HK-2 (cell line): ENCODE data around the gene PRMT1.

Experiments used
- DNase-seq: peaks from one replicate; pipeline ENCODE4 v3.0.0-alpha.2; 2018; ENCODE audit not compliant: unreplicated experiment

PRMT1 gene

GRCh38 chr19:49688531-49689132, 11.6 kb downstream of the PRMT1 start:
- DNase-seq: no peak

- DNase-seq: no peak
Observed at GRCh38 chr19:49689133-49690078, 12.3 kb downstream of the PRMT1 start, which contains the start of gene ADM5. Gene ADM5, plus strand, starts transcription at chr19:49689594. Its CDS starts 244 bp downstream, at chr19:49689838.

- DNase-seq: no peak
Observed at GRCh38 chr19:49690079-49690655, 13.1 kb downstream of the PRMT1 start.

GRCh38 chr19:49690656-49691242, 13.7 kb downstream of the PRMT1 start, which contains the start of gene CPT1C:
Gene CPT1C, plus strand, starts transcription at chr19:49691116. Its CDS starts 1,137 bp downstream, at chr19:49692253.
- DNase-seq: no peak

- no peak for DNase-seq
Observed at GRCh38 chr19:49691243-49692146, 14.4 kb downstream of the PRMT1 start.

DNA sequence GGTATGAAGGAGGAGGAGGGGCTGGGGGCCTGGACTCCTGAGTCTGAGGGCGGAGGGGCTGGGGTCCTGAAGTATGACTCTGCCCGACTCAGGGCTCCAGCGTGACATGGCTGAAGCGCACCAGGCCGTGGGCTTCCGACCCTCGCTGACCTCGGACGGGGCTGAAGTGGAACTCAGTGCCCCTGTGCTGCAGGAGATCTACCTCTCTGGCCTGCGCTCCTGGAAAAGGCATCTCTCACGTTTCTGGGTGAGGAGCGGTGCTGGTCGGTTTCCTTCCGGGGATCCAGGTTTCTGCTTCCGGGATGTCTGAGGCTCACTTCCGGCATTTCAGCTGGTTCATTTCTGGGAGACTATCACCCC, 15.1 kb downstream of the PRMT1 start:
- no peak for DNase-seq

GRCh38 chr19:49696115-49696514, 19.0 kb downstream of the PRMT1 start:
- no peak for DNase-seq

GRCh38 chr19:49696865-49697264, 19.8 kb downstream of the PRMT1 start:
- DNase-seq: no peak

- DNase-seq: no peak
Observed at GRCh38 chr19:49699364-49699763, 22.3 kb downstream of the PRMT1 start.

DNA sequence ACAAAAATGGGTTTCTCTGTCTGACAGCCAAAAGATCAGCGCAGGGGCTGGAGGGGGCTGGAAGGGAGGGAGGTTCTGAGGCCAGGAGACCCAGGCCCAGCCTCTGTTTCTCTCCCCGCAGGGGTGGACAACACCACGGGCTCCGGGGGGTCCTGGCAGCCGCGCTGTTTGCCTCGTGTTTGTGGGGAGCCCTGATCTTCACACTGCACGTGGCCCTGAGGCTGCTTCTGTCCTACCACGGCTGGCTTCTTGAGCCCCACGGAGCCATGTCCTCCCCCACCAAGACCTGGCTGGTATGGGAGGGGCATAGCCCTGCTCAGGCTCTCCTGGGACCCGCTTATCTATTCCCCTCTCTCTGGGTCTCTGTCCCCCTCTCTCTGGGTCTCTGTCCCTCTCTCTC, 23.5 kb downstream of the PRMT1 start:
- no peak for DNase-seq

DNA sequence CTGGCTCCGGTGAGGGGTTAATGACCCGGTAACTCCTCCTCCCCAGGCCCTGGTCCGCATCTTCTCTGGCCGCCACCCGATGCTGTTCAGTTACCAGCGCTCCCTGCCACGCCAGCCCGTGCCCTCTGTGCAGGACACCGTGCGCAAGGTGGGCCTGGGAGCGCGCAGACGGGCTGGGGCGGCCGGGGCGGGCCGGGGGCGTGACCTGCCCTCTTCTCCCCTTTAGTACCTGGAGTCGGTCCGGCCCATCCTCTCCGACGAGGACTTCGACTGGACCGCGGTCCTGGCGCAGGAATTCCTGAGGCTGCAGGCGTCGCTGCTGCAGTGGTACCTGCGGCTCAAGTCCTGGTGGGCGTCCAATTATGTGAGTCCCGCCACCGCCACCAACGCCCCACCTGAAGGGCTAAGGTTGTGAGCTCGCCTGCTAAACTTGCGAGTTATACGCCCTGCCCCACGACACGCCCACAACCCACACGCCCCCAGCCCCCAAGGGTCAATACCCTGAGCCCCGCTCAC, 24.3 kb downstream of the PRMT1 start:
- no peak for DNase-seq

- DNase-seq: no peak
Observed at GRCh38 chr19:49704888-49705642, 28.0 kb downstream of the PRMT1 start.

- no peak for DNase-seq
Observed at GRCh38 chr19:49705919-49706318, 28.8 kb downstream of the PRMT1 start.

DNA sequence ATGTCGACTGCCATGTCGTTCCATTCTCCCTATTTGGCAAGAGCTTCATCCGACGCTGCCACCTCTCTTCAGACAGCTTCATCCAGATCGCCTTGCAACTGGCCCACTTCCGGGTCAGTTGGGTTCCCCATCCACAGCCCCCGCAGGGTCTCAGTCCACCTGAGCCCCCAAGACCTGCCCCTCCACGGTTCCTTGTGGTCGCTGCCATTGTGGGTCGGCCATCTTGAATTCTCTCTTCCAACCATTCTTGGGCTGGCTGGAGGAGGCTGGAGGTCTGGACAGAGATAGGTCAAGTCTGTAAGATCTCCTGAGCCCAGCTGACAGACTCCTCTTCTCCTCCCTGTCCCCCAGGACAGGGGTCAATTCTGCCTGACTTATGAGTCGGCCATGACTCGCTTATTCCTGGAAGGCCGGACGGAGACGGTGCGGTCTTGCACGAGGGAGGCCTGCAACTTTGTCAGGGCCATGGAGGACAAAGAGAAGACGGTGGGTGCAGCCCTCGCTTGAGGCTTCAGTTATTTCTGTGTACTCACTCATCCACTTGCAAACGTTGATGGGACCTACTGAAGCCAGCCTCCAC, 33.4 kb downstream of the PRMT1 start:
- DNase-seq: peak; percentile 58

GRCh38 chr19:49712397-49712859, 35.4 kb downstream of the PRMT1 start:
- DNase-seq: no peak

DNA sequence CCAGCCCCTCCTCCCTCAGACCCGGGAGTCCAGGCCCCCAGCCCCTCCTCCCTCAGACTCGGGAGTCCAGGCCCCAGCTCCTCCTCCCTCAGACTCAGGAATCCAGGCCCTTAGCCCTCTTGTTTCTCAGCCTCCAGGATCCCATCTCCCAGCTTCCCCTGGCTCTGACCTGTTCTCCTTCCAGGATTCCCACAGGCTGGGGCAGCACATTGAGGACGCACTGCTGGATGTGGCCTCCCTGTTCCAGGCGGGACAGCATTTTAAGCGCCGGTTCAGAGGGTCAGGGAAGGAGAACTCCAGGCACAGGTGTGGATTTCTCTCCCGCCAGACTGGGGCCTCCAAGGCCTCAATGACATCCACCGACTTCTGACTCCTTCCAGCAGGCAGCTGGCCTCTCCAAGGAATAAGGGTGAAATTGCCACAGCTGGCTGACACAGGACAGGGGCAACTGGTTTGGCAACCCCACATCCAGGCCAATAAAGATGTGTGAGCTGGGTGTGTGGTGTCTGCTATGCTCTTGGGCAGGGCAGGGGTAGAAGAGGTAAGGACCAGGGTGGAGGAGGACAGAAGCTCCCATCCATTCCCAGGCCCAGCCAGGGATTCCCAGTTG, 36.3 kb downstream of the PRMT1 start:
- no peak for DNase-seq

- no peak for DNase-seq
Observed at GRCh38 chr19:49716154-49716553, 39.1 kb downstream of the PRMT1 start.

GRCh38 chr19:49718511-49718910, 41.4 kb downstream of the PRMT1 start:
- no peak for DNase-seq

GRCh38 chr19:49718991-49719390, 41.9 kb downstream of the PRMT1 start:
- DNase-seq: no peak
